Measurements from ENCODE around the gene SCARF1.

GRCh38 chr17:1625053-1625452 is 20.5 kb downstream of the SCARF1 start:
- TF ChIP-seq CTCF (conservative IDR thresholded peaks at IDR 0.05) (no peak), ZFX (IDR thresholded peaks at IDR 0.05) (no peak)
